Hepatic stellate cell (primary cell): Measurements from ENCODE around the gene FSD1L.
"Not testable (repeated sequence)": the region's sequence is repeated elsewhere in the genome, so short reads cannot be mapped to it uniquely, and the experiment has no call there.

Experiments
- DNase-seq: peaks from one replicate; pipeline ENCODE4 v3.0.0; 2011; ENCODE audit warnings: low spot score

The FSD1L gene

GRCh38 chr9:105484226-105484625, 36.4 kb downstream of the FSD1L start:
- DNase-seq, result no peak

- no peak for DNase-seq
These were observed 37.3 kb downstream of the FSD1L start for GRCh38 chr9:105485131-105485530.

GRCh38 chr9:105496826-105497225, 49.0 kb downstream of the FSD1L start:
- DNase-seq, result no peak

- DNase-seq, result no peak
These were observed 49.9 kb downstream of the FSD1L start for GRCh38 chr9:105497704-105498103.

GRCh38 chr9:105500108-105500766, 52.4 kb downstream of the FSD1L start:
- DNase-seq, result no peak

- no peak for DNase-seq
These were observed 53.6 kb downstream of the FSD1L start for GRCh38 chr9:105501414-105501813.

- no peak for DNase-seq
These were observed 54.4 kb downstream of the FSD1L start for GRCh38 chr9:105502276-105502675.

- no peak for DNase-seq
These were observed 56.0 kb downstream of the FSD1L start for GRCh38 chr9:105503881-105504280.

- DNase-seq, result no peak
These were observed 59.4 kb downstream of the FSD1L start for GRCh38 chr9:105507096-105507790.

GRCh38 chr9:105508530-105508929, 60.7 kb downstream of the FSD1L start:
- no peak for DNase-seq

GRCh38 chr9:105510024-105510423, 62.2 kb downstream of the FSD1L start:
- DNase-seq, result peak; percentile 65

- DNase-seq, result no peak
These were observed 63.6 kb downstream of the FSD1L start for GRCh38 chr9:105511446-105511845.

- no peak for DNase-seq
These were observed 68.1 kb downstream of the FSD1L start for GRCh38 chr9:105515811-105516413.

GRCh38 chr9:105519710-105520369, 72.0 kb downstream of the FSD1L start:
- not testable (repeated sequence) for DNase-seq

- not testable (repeated sequence) for DNase-seq
These were observed 73.2 kb downstream of the FSD1L start for GRCh38 chr9:105520992-105521391.

- not testable (repeated sequence) for DNase-seq
These were observed 75.0 kb downstream of the FSD1L start for GRCh38 chr9:105522618-105523385.

- DNase-seq, result no peak
These were observed 83.7 kb downstream of the FSD1L start for GRCh38 chr9:105531530-105531929.

GRCh38 chr9:105535920-105536668, 88.3 kb downstream of the FSD1L start:
- no peak for DNase-seq

GRCh38 chr9:105539452-105539851, 91.6 kb downstream of the FSD1L start:
- no peak for DNase-seq

- DNase-seq, result no peak
These were observed 94.0 kb downstream of the FSD1L start for GRCh38 chr9:105541838-105542237.

- no peak for DNase-seq
These were observed 106.2 kb downstream of the FSD1L start for GRCh38 chr9:105554042-105554441.
